SK-N-SH (cell line): ENCODE results near the gene ZBTB8OS.

ENCODE experiments used
- EP300 ChIP-seq, 2 experiments: IDR thresholded peaks; 2 replicates each; pipeline versions ENCODE4 v1.4.0 to v1.6.1; 2012; ENCODE audit warnings: borderline replicate concordance in 1 of 2, low read depth in 1 of 2, low read length in 1 of 2
- EZH2phosphoT487 ChIP-seq: fragments of 200-600 bp; sonication (generic); IDR thresholded peaks from 2 replicates; pipeline ENCODE4 v1.6.1; 2017; ENCODE audit warnings: low read depth, mixed run types, mild to moderate bottlenecking, antibody characterized with exemption, moderate library complexity, borderline replicate concordance
- TF ChIP-seq, protein P1 (sequence below): fragments of 200-600 bp; sonication (generic); IDR thresholded peaks from 2 replicates; pipeline ENCODE4 v1.6.1; 2017; ENCODE audit warnings: antibody characterized with exemption, mild to moderate bottlenecking, moderate library complexity

GRCh38 chr1:32647308-32648134 lies 2.8 kb downstream of the ZBTB8OS start:
- TF ChIP-seq, protein P1, sequence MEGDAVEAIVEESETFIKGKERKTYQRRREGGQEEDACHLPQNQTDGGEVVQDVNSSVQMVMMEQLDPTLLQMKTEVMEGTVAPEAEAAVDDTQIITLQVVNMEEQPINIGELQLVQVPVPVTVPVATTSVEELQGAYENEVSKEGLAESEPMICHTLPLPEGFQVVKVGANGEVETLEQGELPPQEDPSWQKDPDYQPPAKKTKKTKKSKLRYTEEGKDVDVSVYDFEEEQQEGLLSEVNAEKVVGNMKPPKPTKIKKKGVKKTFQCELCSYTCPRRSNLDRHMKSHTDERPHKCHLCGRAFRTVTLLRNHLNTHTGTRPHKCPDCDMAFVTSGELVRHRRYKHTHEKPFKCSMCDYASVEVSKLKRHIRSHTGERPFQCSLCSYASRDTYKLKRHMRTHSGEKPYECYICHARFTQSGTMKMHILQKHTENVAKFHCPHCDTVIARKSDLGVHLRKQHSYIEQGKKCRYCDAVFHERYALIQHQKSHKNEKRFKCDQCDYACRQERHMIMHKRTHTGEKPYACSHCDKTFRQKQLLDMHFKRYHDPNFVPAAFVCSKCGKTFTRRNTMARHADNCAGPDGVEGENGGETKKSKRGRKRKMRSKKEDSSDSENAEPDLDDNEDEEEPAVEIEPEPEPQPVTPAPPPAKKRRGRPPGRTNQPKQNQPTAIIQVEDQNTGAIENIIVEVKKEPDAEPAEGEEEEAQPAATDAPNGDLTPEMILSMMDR = no peak
- no peak for TF ChIP-seq EZH2phosphoT487
- no peak for TF ChIP-seq EP300 (IDR thresholded peaks at IDR 0.05; ENCODE audit: borderline replicate concordance in 1 of 2, low read depth in 1 of 2, low read length in 1 of 2)
